GM21515 (cell line): ENCODE results near the gene GLYR1.
"Not testable (repeated sequence)": the region's sequence is repeated elsewhere in the genome, so short reads cannot be mapped to it uniquely, and the experiment has no call there.

Experiments
- ATAC-seq: cut with Tn5 transposase; IDR thresholded peaks from one replicate; pipeline ENCODE4 v1.9.1; 2021; ENCODE audit not compliant: unreplicated experiment

Gene GLYR1

GRCh38 chr16:4792951-4793513 is 54.1 kb downstream of the GLYR1 start:
- no peak for ATAC-seq

GRCh38 chr16:4790871-4791270 is 56.2 kb downstream of the GLYR1 start:
- ATAC-seq = no peak

- no peak for ATAC-seq
These were observed 56.8 kb downstream of the GLYR1 start for GRCh38 chr16:4790261-4790660.

- ATAC-seq = no peak
These were observed 58.2 kb downstream of the GLYR1 start for GRCh38 chr16:4788910-4789309.

- no peak for ATAC-seq
These were observed 58.6 kb downstream of the GLYR1 start for GRCh38 chr16:4788489-4788889.

GRCh38 chr16:4787627-4788482 is 59.2 kb downstream of the GLYR1 start, which contains the start of gene SEPTIN12:
Gene SEPTIN12 (minus strand): TSS chr16:4788345. CDS start chr16:4787645, 700 bp downstream.
- ATAC-seq = no peak

GRCh38 chr16:4787068-4787467 is 60.0 kb downstream of the GLYR1 start:
- ATAC-seq = no peak

GRCh38 chr16:4785758-4786433 is 61.2 kb downstream of the GLYR1 start:
- ATAC-seq = no peak

GRCh38 chr16:4784444-4784987 is 62.6 kb downstream of the GLYR1 start:
- not testable (repeated sequence) for ATAC-seq

GRCh38 chr16:4783951-4784336 is 63.1 kb downstream of the GLYR1 start:
- ATAC-seq = no peak

GRCh38 chr16:4783251-4783950 is 63.7 kb downstream of the GLYR1 start:
- no peak for ATAC-seq

GRCh38 chr16:4780235-4780634 is 66.9 kb downstream of the GLYR1 start:
- no peak for ATAC-seq

GRCh38 chr16:4778050-4778392 is 69.1 kb downstream of the GLYR1 start:
- no peak for ATAC-seq

- ATAC-seq = no peak
These were observed 69.6 kb downstream of the GLYR1 start for GRCh38 chr16:4777339-4778049.

- no peak for ATAC-seq
These were observed 70.9 kb downstream of the GLYR1 start for GRCh38 chr16:4776141-4776705.

- no peak for ATAC-seq
These were observed 72.1 kb downstream of the GLYR1 start for GRCh38 chr16:4775005-4775404.

GRCh38 chr16:4772351-4772750 is 74.7 kb downstream of the GLYR1 start:
- ATAC-seq = no peak

- ATAC-seq = no peak
These were observed 75.4 kb downstream of the GLYR1 start for GRCh38 chr16:4771646-4772045.

GRCh38 chr16:4769306-4769638 is 77.8 kb downstream of the GLYR1 start:
- ATAC-seq = no peak

- peak; percentile 65 for ATAC-seq
These were observed 78.4 kb downstream of the GLYR1 start for GRCh38 chr16:4768549-4769305.
